HepG2 (cell line): ENCODE measurements around the gene MUL1. TPM values are rescaled to one million over a fixed set of nuclear protein-coding genes. Genes with fewer than 3 reads are reported as not detected.

Experiments used
- ATAC-seq: fragments of 200-7000 bp; cut with Tn5 transposase; 3 replicates; pipeline ENCODE4 v1.9.1; 2020; ENCODE audit warnings: mild to moderate bottlenecking, moderate library complexity
- BruUV-seq: library from RNA; stranded (reverse); fragments of 400-500 nt; replicated peaks from 2 replicates; lab custom pipeline; 2021; lab: Mats Ljungman, UMichigan
- CTCF ChIA-PET: fragments of 300-600 bp; formaldehyde crosslinking; extraction: SDS; loops from one replicate; lab custom pipeline; 2021; ENCODE audit warnings: low total read pairs, inconsistent platforms, low intra/inter-chr PET ratio; lab: Yijun Ruan, JAX
- POLR2A ChIA-PET: fragments of 350-600 bp; sonication (Branson Sonifier 250); formaldehyde crosslinking; loops from one replicate; lab custom pipeline; 2020; ENCODE audit warnings: antibody characterized with exemption, inconsistent platforms; lab: Yijun Ruan, JAX
- DNase-seq: peaks from one replicate; pipeline ENCODE4 v3.0.0-alpha.2; 2015; ENCODE audit warnings: low spot score
- FAIRE-seq: peaks from 3 replicates; lab custom pipeline; 2011; peaks lifted over from hg19 to GRCh38; lab: Jason Lieb, UNC
- H2AFZ ChIP-seq: one replicate; pipeline ENCODE4 v1.6.1; 2011; ENCODE audit warnings: low read length, inconsistent platforms
- H3K27ac ChIP-seq: fragments of 300-600 bp; 3 replicates; pipeline ENCODE4 v1.8.0; 2011; ENCODE audit warnings: mixed run types, mild to moderate bottlenecking, mixed read lengths, low read length, inconsistent platforms; ENCODE audit not compliant: insufficient read depth; ENCODE audit errors: extremely low read length
- H3K27me3 ChIP-seq, 2 experiments: fragments of 200-600 bp in 1 of 2; 2 replicates in 1 of 2; 3 replicates in 1 of 2; pipeline versions ENCODE4 v1.6.0 to v1.8.0; 2011; ENCODE audit warnings: low read length in 2 of 2, mild to moderate bottlenecking in 2 of 2, moderate library complexity in 2 of 2, inconsistent platforms in 1 of 2; ENCODE audit not compliant: insufficient read depth in 2 of 2, control insufficient read depth in 1 of 2
- H3K36me3 ChIP-seq, 2 experiments: fragments of 200-600 bp in 1 of 2; replicated peaks in 1 of 2; 2 replicates in 1 of 2; 3 replicates in 1 of 2; pipeline versions ENCODE4 v1.5.1 to v1.8.0; 2011; ENCODE audit warnings: low read length in 2 of 2, inconsistent platforms in 1 of 2; ENCODE audit not compliant: insufficient read depth in 2 of 2, control insufficient read depth in 1 of 2
- H3K4me1 ChIP-seq: 2 replicates; pipeline ENCODE4 v1.5.1; 2012; ENCODE audit warnings: low read length, inconsistent platforms; ENCODE audit not compliant: insufficient read depth
- H3K4me2 ChIP-seq: 2 replicates; pipeline ENCODE4 v1.6.0; 2011; ENCODE audit warnings: low read depth, low read length, inconsistent platforms
- H3K4me3 ChIP-seq, 3 experiments: fragments of 200-600 bp in 1 of 3; sonication (generic), shearing (Covaris generic) in 1 of 3; replicated peaks in 1 of 3; 2 replicates each; pipeline ENCODE4 v1.5.1; 2011 to 2016; ENCODE audit warnings: low read length in 3 of 3, inconsistent platforms in 2 of 3, low read depth in 2 of 3, mild to moderate bottlenecking in 2 of 3, control low read depth in 1 of 3, mixed read lengths in 1 of 3; ENCODE audit not compliant: insufficient read depth in 1 of 3
- H3K79me2 ChIP-seq: one replicate; pipeline ENCODE4 v1.6.1; 2011; ENCODE audit warnings: low read length, inconsistent platforms; ENCODE audit not compliant: insufficient read depth
- H3K9ac ChIP-seq: 2 replicates; pipeline ENCODE4 v1.6.0; 2011; ENCODE audit warnings: mild to moderate bottlenecking, low read depth, low read length, inconsistent platforms; ENCODE audit not compliant: insufficient read depth
- H3K9me3 ChIP-seq: 2 replicates; pipeline ENCODE4 v1.5.1; 2012; ENCODE audit warnings: mild to moderate bottlenecking, low read length
- H4K20me1 ChIP-seq: 2 replicates; pipeline ENCODE4 v1.6.0; 2011; ENCODE audit warnings: inconsistent platforms, mild to moderate bottlenecking, low read length, moderate library complexity; ENCODE audit not compliant: insufficient read depth
- GZF1 ChIP-seq: sonication (generic); formaldehyde crosslinking; IDR thresholded peaks from 2 replicates; pipeline ENCODE4 v1.5.1; 2020; ENCODE audit warnings: mild to moderate bottlenecking, missing genetic modification reagents
- NAIF1 ChIP-seq: sonication (generic); formaldehyde crosslinking; IDR thresholded peaks from 2 replicates; pipeline ENCODE4 v1.5.0; 2020; ENCODE audit warnings: mild to moderate bottlenecking, missing genetic modification reagents, borderline replicate concordance
- SRY ChIP-seq: sonication (generic); formaldehyde crosslinking; IDR thresholded peaks from 2 replicates; pipeline ENCODE4 v1.8.0; 2022; ENCODE audit warnings: mild to moderate bottlenecking, missing genetic modification reagents
- SSRP1 ChIP-seq: IDR thresholded peaks from 2 replicates; pipeline ENCODE4 v1.6.1; 2016; ENCODE audit warnings: control low read depth
- TCF7L2 ChIP-seq: IDR thresholded peaks from 2 replicates; pipeline ENCODE4 v1.6.1; 2011; ENCODE audit warnings: mild to moderate bottlenecking, low read depth, low read length, moderate library complexity
- THAP7 ChIP-seq: sonication (generic); formaldehyde crosslinking; IDR thresholded peaks from 2 replicates; pipeline ENCODE4 v1.8.1; 2023; ENCODE audit warnings: mild to moderate bottlenecking, missing genetic modification reagents
- WIZ ChIP-seq: sonication (generic); formaldehyde crosslinking; IDR thresholded peaks from 2 replicates; pipeline ENCODE4 v1.5.1; 2020; ENCODE audit warnings: mild to moderate bottlenecking, missing genetic modification reagents
- ZNF121 ChIP-seq: sonication (generic); formaldehyde crosslinking; IDR thresholded peaks from 2 replicates; pipeline ENCODE4 v1.5.0; 2020; ENCODE audit warnings: mild to moderate bottlenecking, missing genetic modification reagents
- ZNF138 ChIP-seq: sonication (generic); formaldehyde crosslinking; IDR thresholded peaks from 2 replicates; pipeline ENCODE4 v1.5.0; 2020; ENCODE audit warnings: mild to moderate bottlenecking, low read depth, missing genetic modification reagents
- ZNF546 ChIP-seq: sonication (generic); formaldehyde crosslinking; conservative IDR thresholded peaks from 2 replicates; pipeline ENCODE4 v1.8.1; 2023; ENCODE audit warnings: mild to moderate bottlenecking, missing genetic modification reagents
- ZNF572 ChIP-seq: sonication (generic); formaldehyde crosslinking; IDR thresholded peaks from 2 replicates; pipeline ENCODE4 v1.5.1; 2020; ENCODE audit warnings: mild to moderate bottlenecking, missing genetic modification reagents
- ZNF75D ChIP-seq: sonication (generic); formaldehyde crosslinking; IDR thresholded peaks from 2 replicates; pipeline ENCODE4 v1.8.1; 2023; ENCODE audit warnings: missing genetic modification reagents, mild to moderate bottlenecking, borderline replicate concordance
- ZNF777 ChIP-seq: sonication (generic); formaldehyde crosslinking; IDR thresholded peaks from 2 replicates; pipeline ENCODE4 v1.4.0; 2020; ENCODE audit warnings: missing genetic modification reagents
- ZNF780A ChIP-seq: sonication (generic); formaldehyde crosslinking; IDR thresholded peaks from 2 replicates; pipeline ENCODE4 v1.8.0; 2022; ENCODE audit warnings: mild to moderate bottlenecking, missing genetic modification reagents, moderate library complexity
- WGBS: methylation state at CpG from one replicate; pipeline ENCODE4 v1.1.6; 2017; ENCODE audit warnings: low lambda C conversion rate; 5-methylcytosine and 5-hydroxymethylcytosine counted together
- in situ Hi-C: cut with HindIII; loops from 2 replicates; pipeline ENCODE4 v1.10.0; 2017; ENCODE audit warnings: low pct_unique_long_range_greater_than_20kb; ENCODE audit not compliant: extremely low pct_ligation_motif_present
- intact Hi-C: fragments of 100-400 bp; cut with micrococcal nuclease; formaldehyde crosslinking; loops from one replicate; pipeline ENCODE4 v1.10.0; 2022; ENCODE audit not compliant: unreplicated experiment
- polyA plus RNA-seq, 8 experiments: library from polyadenylated mRNA; depleted of rRNA in 3 of 8; stranded (reverse) in 7 of 8; unstranded in 1 of 8; fragments of >200 nt; fragmentation: Illumina TruSeq in 4 of 8; extraction: Trizol in 4 of 8; gene quantifications; 2 replicates each; pipeline versions ENCODE4 v1.2.1 to v1.2.3, GENCODE V29; 2011 to 2016; ENCODE audit warnings: low read depth in 4 of 8, missing spikeins in 1 of 8, mixed read lengths in 1 of 8; ENCODE audit not compliant: insufficient read depth in 1 of 8
- total RNA-seq, 5 experiments: library from RNA; depleted of rRNA; stranded (reverse); fragments of >200 nt; fragmentation: Illumina TruSeq; extraction: Trizol; gene quantifications; 2 replicates each; pipeline ENCODE4 v1.2.3, GENCODE V29; 2016; ENCODE audit warnings: low read depth in 1 of 5
- TF ChIP-seq, protein P1 (sequence below): sonication (generic); formaldehyde crosslinking; IDR thresholded peaks from 2 replicates; pipeline ENCODE4 v1.8.0; 2022; ENCODE audit warnings: mild to moderate bottlenecking, missing genetic modification reagents, borderline replicate concordance
- TF ChIP-seq, protein P2 (sequence below): sonication (generic); formaldehyde crosslinking; IDR thresholded peaks from 2 replicates; pipeline ENCODE4 v1.5.1; 2020; ENCODE audit warnings: missing genetic modification reagents, mild to moderate bottlenecking, borderline replicate concordance
- TF ChIP-seq, protein P3 (sequence below): IDR thresholded peaks from 2 replicates; pipeline ENCODE4 v1.6.1; 2018; ENCODE audit warnings: missing genetic modification reagents, mild to moderate bottlenecking, missing compliant biosample characterization
- TF ChIP-seq, protein P4 (sequence below): sonication (generic); formaldehyde crosslinking; conservative IDR thresholded peaks from 2 replicates; pipeline ENCODE4 v1.8.0; 2022; ENCODE audit warnings: missing genetic modification reagents

The MUL1 gene
- total and polyA plus RNA-seq, 2 of the 13 experiments (the other 11 are each of a cell fraction or from before 2014, with no cell fraction given), result 21.5 to 26.5 TPM

- H3K9me3 ChIP-seq, result no peaks in the 10 kb centered on the region
- 94% methylated on average over 4 of the region's 4 CpGs for WGBS
- no peak overlapping the region for H2AFZ ChIP-seq
- in situ Hi-C loops (no loop called here), intact Hi-C loops (no loop called here)
- peaks cover 71% of the 10 kb centered on the region for H3K4me1 ChIP-seq
- no peaks in the 10 kb centered on the region for H3K36me3 ChIP-seq
- H3K9ac ChIP-seq, result no peak overlapping the region
- ChIA-PET CTCF (no interaction called here), POLR2A (interaction anchor here (0.7 to 2.3 kb wide), 3 partner anchors 10 to 19 kb away, joined by 3 to 11 read pairs (median 9); partner anchors contain the start of gene CAMK2N1)
- no peak for FAIRE-seq
- no peak for DNase-seq
- no peak overlapping the region for H3K4me2 ChIP-seq
- no TSS peak for BruUV-seq
- no peak for ATAC-seq
- no peak overlapping the region for H3K4me3 ChIP-seq
- H3K27ac ChIP-seq, result peak overlapping the region; percentile 61
- H3K79me2 ChIP-seq, result peaks cover 16% of the 10 kb centered on the region
- H4K20me1 ChIP-seq, result no peaks in the 10 kb centered on the region
- H3K27me3 ChIP-seq, result no peaks in the 10 kb centered on the region
- TF ChIP-seq SSRP1 (CRISPR knock-in tag) (no peak), ZNF138 (CRISPR knock-in tag) (no peak), SRY (CRISPR knock-in tag) (no peak), ZNF777 (CRISPR knock-in tag) (no peak), TCF7L2 (no peak), ZNF75D (CRISPR knock-in tag) (peak; percentile 51; the same call in 1 of the 2 replicates), ZNF572 (no peak), WIZ (CRISPR knock-in tag) (no peak), GZF1 (CRISPR knock-in tag) (no peak), NAIF1 (CRISPR knock-in tag) (0 out of 2 replicates have a peak, but pooled peaks have one; percentile 43), ZNF780A (CRISPR knock-in tag) (no peak), ZNF546 (CRISPR knock-in tag) (no peak), ZNF121 (CRISPR knock-in tag) (peak; percentile 81), THAP7 (no peak)
- TF ChIP-seq, protein P1, sequence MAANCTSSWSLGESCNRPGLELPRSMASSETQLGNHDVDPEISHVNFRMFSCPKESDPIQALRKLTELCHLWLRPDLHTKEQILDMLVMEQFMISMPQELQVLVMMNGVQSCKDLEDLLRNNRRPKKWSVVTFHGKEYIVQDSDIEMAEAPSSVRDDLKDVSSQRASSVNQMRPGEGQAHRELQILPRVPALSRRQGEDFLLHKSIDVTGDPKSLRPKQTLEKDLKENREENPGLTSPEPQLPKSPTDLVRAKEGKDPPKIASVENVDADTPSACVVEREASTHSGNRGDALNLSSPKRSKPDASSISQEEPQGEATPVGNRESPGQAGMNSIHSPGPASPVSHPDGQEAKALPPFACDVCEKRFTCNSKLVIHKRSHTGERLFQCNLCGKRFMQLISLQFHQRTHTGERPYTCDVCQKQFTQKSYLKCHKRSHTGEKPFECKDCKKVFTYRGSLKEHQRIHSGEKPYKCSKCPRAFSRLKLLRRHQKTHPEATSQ, result no peak
- TF ChIP-seq, protein P2, sequence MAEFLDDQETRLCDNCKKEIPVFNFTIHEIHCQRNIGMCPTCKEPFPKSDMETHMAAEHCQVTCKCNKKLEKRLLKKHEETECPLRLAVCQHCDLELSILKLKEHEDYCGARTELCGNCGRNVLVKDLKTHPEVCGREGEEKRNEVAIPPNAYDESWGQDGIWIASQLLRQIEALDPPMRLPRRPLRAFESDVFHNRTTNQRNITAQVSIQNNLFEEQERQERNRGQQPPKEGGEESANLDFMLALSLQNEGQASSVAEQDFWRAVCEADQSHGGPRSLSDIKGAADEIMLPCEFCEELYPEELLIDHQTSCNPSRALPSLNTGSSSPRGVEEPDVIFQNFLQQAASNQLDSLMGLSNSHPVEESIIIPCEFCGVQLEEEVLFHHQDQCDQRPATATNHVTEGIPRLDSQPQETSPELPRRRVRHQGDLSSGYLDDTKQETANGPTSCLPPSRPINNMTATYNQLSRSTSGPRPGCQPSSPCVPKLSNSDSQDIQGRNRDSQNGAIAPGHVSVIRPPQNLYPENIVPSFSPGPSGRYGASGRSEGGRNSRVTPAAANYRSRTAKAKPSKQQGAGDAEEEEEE, result no peak
- TF ChIP-seq, protein P3, sequence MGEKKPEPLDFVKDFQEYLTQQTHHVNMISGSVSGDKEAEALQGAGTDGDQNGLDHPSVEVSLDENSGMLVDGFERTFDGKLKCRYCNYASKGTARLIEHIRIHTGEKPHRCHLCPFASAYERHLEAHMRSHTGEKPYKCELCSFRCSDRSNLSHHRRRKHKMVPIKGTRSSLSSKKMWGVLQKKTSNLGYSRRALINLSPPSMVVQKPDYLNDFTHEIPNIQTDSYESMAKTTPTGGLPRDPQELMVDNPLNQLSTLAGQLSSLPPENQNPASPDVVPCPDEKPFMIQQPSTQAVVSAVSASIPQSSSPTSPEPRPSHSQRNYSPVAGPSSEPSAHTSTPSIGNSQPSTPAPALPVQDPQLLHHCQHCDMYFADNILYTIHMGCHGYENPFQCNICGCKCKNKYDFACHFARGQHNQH (CRISPR knock-in tag), result no peak
- TF ChIP-seq, protein P4, sequence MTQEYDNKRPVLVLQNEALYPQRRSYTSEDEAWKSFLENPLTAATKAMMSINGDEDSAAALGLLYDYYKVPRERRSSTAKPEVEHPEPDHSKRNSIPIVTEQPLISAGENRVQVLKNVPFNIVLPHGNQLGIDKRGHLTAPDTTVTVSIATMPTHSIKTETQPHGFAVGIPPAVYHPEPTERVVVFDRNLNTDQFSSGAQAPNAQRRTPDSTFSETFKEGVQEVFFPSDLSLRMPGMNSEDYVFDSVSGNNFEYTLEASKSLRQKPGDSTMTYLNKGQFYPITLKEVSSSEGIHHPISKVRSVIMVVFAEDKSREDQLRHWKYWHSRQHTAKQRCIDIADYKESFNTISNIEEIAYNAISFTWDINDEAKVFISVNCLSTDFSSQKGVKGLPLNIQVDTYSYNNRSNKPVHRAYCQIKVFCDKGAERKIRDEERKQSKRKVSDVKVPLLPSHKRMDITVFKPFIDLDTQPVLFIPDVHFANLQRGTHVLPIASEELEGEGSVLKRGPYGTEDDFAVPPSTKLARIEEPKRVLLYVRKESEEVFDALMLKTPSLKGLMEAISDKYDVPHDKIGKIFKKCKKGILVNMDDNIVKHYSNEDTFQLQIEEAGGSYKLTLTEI (CRISPR knock-in tag), result no peak
Observed at GRCh38 chr1:20473894-20474293, 34.1 kb downstream of the MUL1 start.
